ENCODE data around the gene BARX1.
"Not testable (repeated sequence)": the region's sequence is repeated elsewhere in the genome, so short reads cannot be mapped to it uniquely, and the experiment has no call there.

BARX1 gene

GRCh38 chr9:93951655-93952118 is 3.5 kb downstream of the BARX1 start:
- no peak for DNase-seq

GRCh38 chr9:93950619-93951601 is 4.2 kb downstream of the BARX1 start:
- peak; percentile 19 for DNase-seq

- no peak for DNase-seq
Observed at GRCh38 chr9:93949694-93950449, 5.3 kb downstream of the BARX1 start.

GRCh38 chr9:93949073-93949693 is 6.0 kb downstream of the BARX1 start:
- no peak for DNase-seq

- no peak for DNase-seq
Observed at GRCh38 chr9:93948441-93949072, 6.6 kb downstream of the BARX1 start.

- DNase-seq: no peak
Observed at GRCh38 chr9:93947409-93948070, 7.6 kb downstream of the BARX1 start.

- no peak for DNase-seq
Observed at GRCh38 chr9:93946338-93946712, 8.8 kb downstream of the BARX1 start.

- no peak for DNase-seq
Observed at GRCh38 chr9:93945400-93946337, 9.5 kb downstream of the BARX1 start.

GRCh38 chr9:93944011-93944410 is 11.1 kb downstream of the BARX1 start:
- no peak for DNase-seq

GRCh38 chr9:93942161-93942560 is 13.0 kb downstream of the BARX1 start:
- DNase-seq: no peak

- DNase-seq: no peak
Observed at GRCh38 chr9:93941493-93941892, 13.7 kb downstream of the BARX1 start.

- DNase-seq: no peak
Observed at GRCh38 chr9:93940951-93941350, 14.2 kb downstream of the BARX1 start.

- not testable (repeated sequence) for DNase-seq
Observed at GRCh38 chr9:93939589-93939988, 15.6 kb downstream of the BARX1 start.

GRCh38 chr9:93937193-93937592 is 18.0 kb downstream of the BARX1 start:
- no peak for DNase-seq

GRCh38 chr9:93931905-93932304 is 23.2 kb downstream of the BARX1 start:
- DNase-seq: no peak

GRCh38 chr9:93930070-93930469 is 25.1 kb downstream of the BARX1 start:
- no peak for DNase-seq

- DNase-seq: no peak
Observed at GRCh38 chr9:93929231-93929630, 25.9 kb downstream of the BARX1 start.

GRCh38 chr9:93922535-93922934 is 32.6 kb downstream of the BARX1 start:
- DNase-seq: no peak

- no peak for DNase-seq
Observed at GRCh38 chr9:93920131-93920800, 34.9 kb downstream of the BARX1 start.

GRCh38 chr9:93918061-93918460 is 37.1 kb downstream of the BARX1 start:
- no peak for DNase-seq

Measured in fibroblast of skin of back (primary cell).